HepG2 (cell line): ENCODE data around the gene C2orf74. TPM values are rescaled to one million over a fixed set of nuclear protein-coding genes. Genes with fewer than 3 reads are reported as not detected.

Source experiments
- ATAC-seq: fragments of 200-7000 bp; cut with Tn5 transposase; 3 replicates; pipeline ENCODE4 v1.9.1; 2020; ENCODE audit warnings: mild to moderate bottlenecking, moderate library complexity
- BruUV-seq: library from RNA; stranded (reverse); fragments of 400-500 nt; replicated peaks from 2 replicates; lab custom pipeline; 2021; lab: Mats Ljungman, UMichigan
- CTCF ChIA-PET: fragments of 300-600 bp; formaldehyde crosslinking; extraction: SDS; loops from one replicate; lab custom pipeline; 2021; ENCODE audit warnings: low total read pairs, inconsistent platforms, low intra/inter-chr PET ratio; lab: Yijun Ruan, JAX
- POLR2A ChIA-PET: fragments of 350-600 bp; sonication (Branson Sonifier 250); formaldehyde crosslinking; loops from one replicate; lab custom pipeline; 2020; ENCODE audit warnings: antibody characterized with exemption, inconsistent platforms; lab: Yijun Ruan, JAX
- DNase-seq: peaks from one replicate; pipeline ENCODE4 v3.0.0-alpha.2; 2015; ENCODE audit warnings: low spot score
- FAIRE-seq: peaks from 3 replicates; lab custom pipeline; 2011; peaks lifted over from hg19 to GRCh38; lab: Jason Lieb, UNC
- H2AFZ ChIP-seq: one replicate; pipeline ENCODE4 v1.6.1; 2011; ENCODE audit warnings: low read length, inconsistent platforms
- H3K27ac ChIP-seq: fragments of 300-600 bp; 3 replicates; pipeline ENCODE4 v1.8.0; 2011; ENCODE audit warnings: mixed run types, mild to moderate bottlenecking, mixed read lengths, low read length, inconsistent platforms; ENCODE audit not compliant: insufficient read depth; ENCODE audit errors: extremely low read length
- H3K27me3 ChIP-seq, 2 experiments: fragments of 200-600 bp in 1 of 2; 2 replicates in 1 of 2; 3 replicates in 1 of 2; pipeline versions ENCODE4 v1.6.0 to v1.8.0; 2011; ENCODE audit warnings: low read length in 2 of 2, mild to moderate bottlenecking in 2 of 2, moderate library complexity in 2 of 2, inconsistent platforms in 1 of 2; ENCODE audit not compliant: insufficient read depth in 2 of 2, control insufficient read depth in 1 of 2
- H3K36me3 ChIP-seq, 2 experiments: fragments of 200-600 bp in 1 of 2; replicated peaks in 1 of 2; 2 replicates in 1 of 2; 3 replicates in 1 of 2; pipeline versions ENCODE4 v1.5.1 to v1.8.0; 2011; ENCODE audit warnings: low read length in 2 of 2, inconsistent platforms in 1 of 2; ENCODE audit not compliant: insufficient read depth in 2 of 2, control insufficient read depth in 1 of 2
- H3K4me1 ChIP-seq: 2 replicates; pipeline ENCODE4 v1.5.1; 2012; ENCODE audit warnings: low read length, inconsistent platforms; ENCODE audit not compliant: insufficient read depth
- H3K4me2 ChIP-seq: 2 replicates; pipeline ENCODE4 v1.6.0; 2011; ENCODE audit warnings: low read depth, low read length, inconsistent platforms
- H3K4me3 ChIP-seq, 3 experiments: fragments of 200-600 bp in 1 of 3; sonication (generic), shearing (Covaris generic) in 1 of 3; replicated peaks in 1 of 3; 2 replicates each; pipeline ENCODE4 v1.5.1; 2011 to 2016; ENCODE audit warnings: low read length in 3 of 3, inconsistent platforms in 2 of 3, low read depth in 2 of 3, mild to moderate bottlenecking in 2 of 3, control low read depth in 1 of 3, mixed read lengths in 1 of 3; ENCODE audit not compliant: insufficient read depth in 1 of 3
- H3K79me2 ChIP-seq: one replicate; pipeline ENCODE4 v1.6.1; 2011; ENCODE audit warnings: low read length, inconsistent platforms; ENCODE audit not compliant: insufficient read depth
- H3K9ac ChIP-seq: 2 replicates; pipeline ENCODE4 v1.6.0; 2011; ENCODE audit warnings: mild to moderate bottlenecking, low read depth, low read length, inconsistent platforms; ENCODE audit not compliant: insufficient read depth
- H3K9me3 ChIP-seq: 2 replicates; pipeline ENCODE4 v1.5.1; 2012; ENCODE audit warnings: mild to moderate bottlenecking, low read length
- H4K20me1 ChIP-seq: 2 replicates; pipeline ENCODE4 v1.6.0; 2011; ENCODE audit warnings: inconsistent platforms, mild to moderate bottlenecking, low read length, moderate library complexity; ENCODE audit not compliant: insufficient read depth
- FOXK1 ChIP-seq: sonication (generic); formaldehyde crosslinking; IDR thresholded peaks from 2 replicates; pipeline ENCODE4 v1.4.0; 2020; ENCODE audit warnings: low read depth, missing genetic modification reagents, borderline replicate concordance
- FOXP1 ChIP-seq, 2 experiments: fragments of 450-650 bp in 1 of 2; IDR thresholded peaks; 2 replicates each; pipeline ENCODE4 v1.6.1; 2017 to 2018; ENCODE audit warnings: antibody characterized with exemption in 1 of 2
- IRX3 ChIP-seq: sonication (generic); formaldehyde crosslinking; IDR thresholded peaks from 2 replicates; pipeline ENCODE4 v1.8.1; 2023; ENCODE audit warnings: mild to moderate bottlenecking, low read depth, missing genetic modification reagents, borderline replicate concordance
- KAT7 ChIP-seq: IDR thresholded peaks from 2 replicates; pipeline ENCODE4 v1.6.1; 2018; ENCODE audit warnings: borderline replicate concordance, missing compliant biosample characterization
- MED13 ChIP-seq: sonication (generic); formaldehyde crosslinking; IDR thresholded peaks from 2 replicates; pipeline ENCODE4 v1.5.0; 2020; ENCODE audit warnings: missing genetic modification reagents
- NR2C2 ChIP-seq: sonication (generic); formaldehyde crosslinking; IDR thresholded peaks from 2 replicates; pipeline ENCODE4 v1.4.0; 2020; ENCODE audit warnings: missing genetic modification reagents, mild to moderate bottlenecking, moderate library complexity, borderline replicate concordance
- PRMT3 ChIP-seq: sonication (generic); formaldehyde crosslinking; IDR thresholded peaks from 2 replicates; pipeline ENCODE4 v1.8.1; 2022; ENCODE audit warnings: low read depth, mild to moderate bottlenecking, moderate library complexity, missing genetic modification reagents, borderline replicate concordance
- RBAK ChIP-seq: sonication (generic); formaldehyde crosslinking; IDR thresholded peaks from 2 replicates; pipeline ENCODE4 v1.5.1; 2020; ENCODE audit warnings: mild to moderate bottlenecking, missing genetic modification reagents
- REL ChIP-seq: sonication (generic); formaldehyde crosslinking; conservative IDR thresholded peaks from 2 replicates; pipeline ENCODE4 v1.8.0; 2022; ENCODE audit warnings: mild to moderate bottlenecking, missing genetic modification reagents, moderate library complexity
- SIX1 ChIP-seq: sonication (generic); formaldehyde crosslinking; IDR thresholded peaks from 2 replicates; pipeline ENCODE4 v1.4.0; 2020; ENCODE audit warnings: missing genetic modification reagents, borderline replicate concordance
- SP140L ChIP-seq: sonication (generic); formaldehyde crosslinking; IDR thresholded peaks from 2 replicates; pipeline ENCODE4 v1.4.0; 2020; ENCODE audit warnings: missing genetic modification reagents, borderline replicate concordance
- ZNF232 ChIP-seq: sonication (generic); formaldehyde crosslinking; IDR thresholded peaks from 2 replicates; pipeline ENCODE4 v1.4.0; 2020; ENCODE audit warnings: missing genetic modification reagents, borderline replicate concordance
- ZNF253 ChIP-seq: sonication (generic); formaldehyde crosslinking; IDR thresholded peaks from 2 replicates; pipeline ENCODE4 v1.8.0; 2022; ENCODE audit warnings: mild to moderate bottlenecking, missing genetic modification reagents, borderline replicate concordance
- ZNF441 ChIP-seq: sonication (generic); formaldehyde crosslinking; IDR thresholded peaks from 2 replicates; pipeline ENCODE4 v1.7.0; 2021; ENCODE audit warnings: missing genetic modification reagents, borderline replicate concordance
- ZNF550 ChIP-seq: sonication (generic); formaldehyde crosslinking; IDR thresholded peaks from 2 replicates; pipeline ENCODE4 v1.4.0; 2020; ENCODE audit warnings: mild to moderate bottlenecking, missing genetic modification reagents, borderline replicate concordance
- WGBS: methylation state at CpG from one replicate; pipeline ENCODE4 v1.1.6; 2017; ENCODE audit warnings: low lambda C conversion rate; 5-methylcytosine and 5-hydroxymethylcytosine counted together
- in situ Hi-C: cut with HindIII; loops from 2 replicates; pipeline ENCODE4 v1.10.0; 2017; ENCODE audit warnings: low pct_unique_long_range_greater_than_20kb; ENCODE audit not compliant: extremely low pct_ligation_motif_present
- intact Hi-C: fragments of 100-400 bp; cut with micrococcal nuclease; formaldehyde crosslinking; loops from one replicate; pipeline ENCODE4 v1.10.0; 2022; ENCODE audit not compliant: unreplicated experiment
- polyA plus RNA-seq, 8 experiments: library from polyadenylated mRNA; depleted of rRNA in 3 of 8; stranded (reverse) in 7 of 8; unstranded in 1 of 8; fragments of >200 nt; fragmentation: Illumina TruSeq in 4 of 8; extraction: Trizol in 4 of 8; gene quantifications; 2 replicates each; pipeline versions ENCODE4 v1.2.1 to v1.2.3, GENCODE V29; 2011 to 2016; ENCODE audit warnings: low read depth in 4 of 8, missing spikeins in 1 of 8, mixed read lengths in 1 of 8; ENCODE audit not compliant: insufficient read depth in 1 of 8
- total RNA-seq, 5 experiments: library from RNA; depleted of rRNA; stranded (reverse); fragments of >200 nt; fragmentation: Illumina TruSeq; extraction: Trizol; gene quantifications; 2 replicates each; pipeline ENCODE4 v1.2.3, GENCODE V29; 2016; ENCODE audit warnings: low read depth in 1 of 5
- TF ChIP-seq, protein P1 (sequence below): sonication (generic); formaldehyde crosslinking; IDR thresholded peaks from 2 replicates; pipeline ENCODE4 v1.5.0; 2020; ENCODE audit warnings: missing genetic modification reagents, mild to moderate bottlenecking, borderline replicate concordance
- TF ChIP-seq, protein P2 (sequence below): sonication (generic); formaldehyde crosslinking; IDR thresholded peaks from 2 replicates; pipeline ENCODE4 v1.5.0; 2020; ENCODE audit warnings: missing genetic modification reagents
- TF ChIP-seq, protein P3 (sequence below): sonication (generic); formaldehyde crosslinking; IDR thresholded peaks from 2 replicates; pipeline ENCODE4 v1.5.1; 2020; ENCODE audit warnings: missing genetic modification reagents, mild to moderate bottlenecking, borderline replicate concordance

Gene C2orf74
- total and polyA plus RNA-seq, 2 of the 13 experiments (the other 11 are each of a cell fraction or from before 2014, with no cell fraction given): 10.6 to 13.8 TPM

DNA sequence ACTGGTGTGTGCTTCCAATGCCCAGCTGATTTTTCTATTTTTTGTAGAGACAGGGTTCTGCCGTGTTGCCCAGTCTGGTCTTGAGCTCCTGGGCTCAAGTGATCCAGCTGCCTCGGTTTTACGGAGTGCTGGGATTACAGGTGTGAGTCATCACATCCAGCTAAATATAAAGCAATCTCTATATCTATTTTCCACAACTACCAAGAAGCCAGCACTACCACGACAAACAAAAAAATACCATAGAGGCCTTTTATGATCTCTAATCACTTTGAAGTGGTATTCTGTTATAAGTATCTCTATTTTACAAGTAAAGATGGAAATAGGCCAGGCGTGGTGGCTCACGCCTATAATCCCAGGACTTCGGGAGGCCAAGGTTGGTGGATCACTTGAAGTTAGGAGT, 34.7 kb downstream of the C2orf74 start (continued):
- TF ChIP-seq IRX3 (CRISPR knock-in tag): no peak
- no peak for TF ChIP-seq ZNF232
- TF ChIP-seq ZNF253: no peak
- TF ChIP-seq PRMT3 (CRISPR knock-in tag): no peak
- TF ChIP-seq, protein P1, sequence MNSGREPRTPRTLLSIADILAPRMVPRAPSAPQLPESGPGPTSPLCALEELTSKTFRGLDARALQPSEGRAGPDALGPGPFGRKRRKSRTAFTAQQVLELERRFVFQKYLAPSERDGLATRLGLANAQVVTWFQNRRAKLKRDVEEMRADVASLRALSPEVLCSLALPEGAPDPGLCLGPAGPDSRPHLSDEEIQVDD (CRISPR knock-in tag): no peak

DNA sequence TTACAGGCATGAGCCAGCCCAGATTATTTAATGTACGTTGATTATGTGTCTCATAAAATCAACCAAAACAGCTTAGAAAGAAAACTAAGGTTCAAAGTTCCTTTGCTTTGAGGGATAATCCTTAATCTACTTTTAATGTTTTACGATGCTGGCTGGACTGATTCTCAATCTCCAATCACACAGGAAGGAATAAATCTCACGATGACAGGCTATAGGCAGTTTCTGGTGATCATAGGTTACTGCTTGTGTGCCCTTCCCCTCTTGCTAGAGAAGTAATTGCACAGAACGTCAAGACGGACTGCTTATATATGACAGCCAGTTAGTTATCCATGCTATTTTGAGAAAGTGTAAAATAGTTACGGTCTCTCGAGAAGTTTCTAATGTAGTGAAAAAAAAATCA, 43.1 kb downstream of the C2orf74 start:
- Histone ChIP-seq H3K36me3 (peaks cover 30 to 72% of the 10 kb centered on the region in 2 experiments), H3K79me2 (no peaks in the 10 kb centered on the region), H3K4me3 (no peak overlapping the region), H3K27me3 (no peaks in the 10 kb centered on the region), H4K20me1 (no peaks in the 10 kb centered on the region), H3K4me1 (no peaks in the 10 kb centered on the region), H3K4me2 (no peak overlapping the region), H3K27ac (no peak overlapping the region), H3K9ac (no peak overlapping the region), H2AFZ (no peak overlapping the region), H3K9me3 (no peaks in the 10 kb centered on the region)
- WGBS: 97% methylated on average over 7 of the region's 7 CpGs
- ChIA-PET CTCF (no interaction called here), POLR2A (interaction anchor here (1.5 kb wide), 1 partner anchor 28 kb away, joined by 3 read pairs; no protein-coding TSS in a partner anchor)
- FAIRE-seq (no peak), ATAC-seq (no peak), DNase-seq (no peak)
- in situ Hi-C loops (no loop called here), intact Hi-C loops (no loop called here)
- BruUV-seq: no TSS peak
- TF ChIP-seq SP140L (CRISPR knock-in tag) (no peak), FOXK1 (no peak), MED13 (CRISPR knock-in tag) (no peak), REL (no peak), RBAK (no peak), ZNF441 (CRISPR knock-in tag) (no peak), FOXP1 (IDR thresholded peaks at IDR 0.05) (no peak), FOXP1 (CRISPR knock-in tag; IDR thresholded peaks at IDR 0.05) (no peak), ZNF550 (CRISPR knock-in tag) (no peak), NR2C2 (CRISPR knock-in tag) (no peak), SIX1 (CRISPR knock-in tag) (no peak), KAT7 (CRISPR knock-in tag) (no peak)
- TF ChIP-seq, protein P2, sequence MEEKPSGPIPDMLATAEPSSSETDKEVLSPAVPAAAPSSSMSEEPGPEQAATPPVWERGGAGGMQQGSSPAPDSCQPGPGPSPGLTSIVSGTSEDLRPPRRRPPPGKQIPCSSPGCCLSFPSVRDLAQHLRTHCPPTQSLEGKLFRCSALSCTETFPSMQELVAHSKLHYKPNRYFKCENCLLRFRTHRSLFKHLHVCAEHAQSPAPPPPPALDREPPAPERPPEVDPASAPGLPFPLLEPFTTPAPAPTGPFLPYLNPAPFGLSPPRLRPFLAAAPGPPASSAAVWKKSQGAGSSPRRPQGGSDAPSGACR (CRISPR knock-in tag): no peak
- TF ChIP-seq, protein P3, sequence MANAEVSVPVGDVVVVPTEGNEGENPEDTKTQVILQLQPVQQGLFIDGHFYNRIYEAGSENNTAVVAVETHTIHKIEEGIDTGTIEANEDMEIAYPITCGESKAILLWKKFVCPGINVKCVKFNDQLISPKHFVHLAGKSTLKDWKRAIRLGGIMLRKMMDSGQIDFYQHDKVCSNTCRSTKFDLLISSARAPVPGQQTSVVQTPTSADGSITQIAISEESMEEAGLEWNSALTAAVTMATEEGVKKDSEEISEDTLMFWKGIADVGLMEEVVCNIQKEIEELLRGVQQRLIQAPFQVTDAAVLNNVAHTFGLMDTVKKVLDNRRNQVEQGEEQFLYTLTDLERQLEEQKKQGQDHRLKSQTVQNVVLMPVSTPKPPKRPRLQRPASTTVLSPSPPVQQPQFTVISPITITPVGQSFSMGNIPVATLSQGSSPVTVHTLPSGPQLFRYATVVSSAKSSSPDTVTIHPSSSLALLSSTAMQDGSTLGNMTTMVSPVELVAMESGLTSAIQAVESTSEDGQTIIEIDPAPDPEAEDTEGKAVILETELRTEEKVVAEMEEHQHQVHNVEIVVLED (CRISPR knock-in tag): no peak
